OCI-LY1 (cell line): ENCODE results near the gene FCF1.

Source experiments
- H2AFZ ChIP-seq: fragments of 200-600 bp; sonication (generic), shearing (Covaris generic); 2 replicates; pipeline ENCODE4 v1.6.0; 2014; ENCODE audit warnings: antibody characterized with exemption, mild to moderate bottlenecking, low read length
- H3F3A ChIP-seq: fragments of 200-600 bp; sonication (generic), shearing (Covaris generic); 2 replicates; pipeline ENCODE4 v1.6.0; 2014; ENCODE audit warnings: mild to moderate bottlenecking, antibody characterized with exemption, low read length, moderate library complexity; ENCODE audit not compliant: insufficient read depth
- H3K27ac ChIP-seq: fragments of 200-600 bp; sonication (generic); 2 replicates; pipeline ENCODE4 v1.5.1; 2014; ENCODE audit warnings: low read length, mixed run types, mild to moderate bottlenecking, low read depth; ENCODE audit not compliant: poor library complexity, severe bottlenecking
- H3K27me3 ChIP-seq: fragments of 200-600 bp; sonication (generic); 2 replicates; pipeline ENCODE4 v1.6.0; 2014; ENCODE audit warnings: antibody characterized with exemption, mild to moderate bottlenecking, low read length, moderate library complexity; ENCODE audit not compliant: insufficient read depth
- H3K36me3 ChIP-seq: fragments of 200-600 bp; sonication (generic); 2 replicates; pipeline ENCODE4 v1.6.1; 2014; ENCODE audit warnings: mild to moderate bottlenecking, antibody characterized with exemption, low read length, moderate library complexity, mixed read lengths; ENCODE audit not compliant: insufficient read depth
- H3K4me1 ChIP-seq: fragments of 200-600 bp; sonication (generic); 2 replicates; pipeline ENCODE4 v1.5.1; 2014; ENCODE audit warnings: mild to moderate bottlenecking, low read length, moderate library complexity; ENCODE audit not compliant: insufficient read depth, severe bottlenecking
- H3K4me2 ChIP-seq: fragments of 200-600 bp; sonication (generic), shearing (Covaris generic); 2 replicates; pipeline ENCODE4 v1.6.1; 2014; ENCODE audit warnings: low read length
- H3K4me3 ChIP-seq: fragments of 200-600 bp; sonication (generic); 2 replicates; pipeline ENCODE4 v1.5.1; 2014; ENCODE audit warnings: low read length, low read depth, mild to moderate bottlenecking, mixed read lengths; ENCODE audit not compliant: poor library complexity, severe bottlenecking
- H3K79me2 ChIP-seq: fragments of 200-600 bp; shearing (Covaris generic); 2 replicates; pipeline ENCODE4 v1.6.1; 2016; ENCODE audit warnings: mixed run types, low read length, mixed read lengths; ENCODE audit not compliant: insufficient read depth
- H3K9ac ChIP-seq: fragments of 200-600 bp; sonication (generic), shearing (Covaris generic); 2 replicates; pipeline ENCODE4 v1.6.1; 2014; ENCODE audit warnings: mild to moderate bottlenecking, low read length, mixed read lengths
- H3K9me2 ChIP-seq: fragments of 200-600 bp; sonication (generic), shearing (Covaris generic); 2 replicates; pipeline ENCODE4 v1.6.1; 2014; ENCODE audit warnings: low read depth, mild to moderate bottlenecking, low read length, mixed read lengths
- H3K9me3 ChIP-seq: fragments of 200-600 bp; shearing (Covaris generic); 2 replicates; pipeline ENCODE4 v1.6.1; 2014; ENCODE audit warnings: low read length, mixed read lengths
- H4K20me1 ChIP-seq: fragments of 200-600 bp; sonication (generic), shearing (Covaris generic); 2 replicates; pipeline ENCODE4 v1.6.0; 2016; ENCODE audit warnings: mild to moderate bottlenecking, low read length; ENCODE audit not compliant: insufficient read depth
- EZH2 ChIP-seq: fragments of 200-600 bp; sonication (generic), shearing (Covaris generic); IDR thresholded peaks from 2 replicates; pipeline ENCODE4 v1.8.0; 2017; ENCODE audit warnings: borderline replicate concordance, mixed run types, mild to moderate bottlenecking, antibody characterized with exemption, low read length, moderate library complexity, mixed read lengths
- TF ChIP-seq, protein P1 (sequence below): fragments of 200-600 bp; sonication (generic), shearing (Covaris generic); IDR thresholded peaks from 2 replicates; pipeline ENCODE4 v1.5.1; 2017; ENCODE audit warnings: mild to moderate bottlenecking, antibody characterized with exemption, low read length, moderate library complexity, mixed read lengths

Gene FCF1

DNA sequence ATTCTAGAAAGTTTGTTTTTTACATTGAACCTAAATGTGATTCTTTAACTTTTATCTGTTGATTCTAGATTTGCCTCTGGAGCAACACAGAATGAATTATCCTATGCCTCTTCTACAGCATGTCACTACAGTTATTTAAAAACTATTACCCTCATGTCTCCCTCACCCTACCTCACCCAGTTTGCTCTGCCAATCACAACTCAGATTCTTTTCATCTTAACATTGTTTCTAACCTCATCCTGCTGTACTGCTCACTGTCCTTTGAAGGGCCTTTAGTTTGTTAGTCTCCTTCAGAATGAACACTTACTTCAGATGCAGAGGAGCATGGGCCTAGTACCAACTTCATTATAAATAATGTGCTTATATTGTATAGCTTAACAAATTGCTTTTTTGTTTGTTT, 71.7 kb downstream of the FCF1 start:
- Histone ChIP-seq H3K79me2 (no peaks in the 10 kb centered on the region; the same call in 1 of the 2 replicates), H3K4me3 (no peak overlapping the region), H4K20me1 (no peaks in the 10 kb centered on the region)

DNA sequence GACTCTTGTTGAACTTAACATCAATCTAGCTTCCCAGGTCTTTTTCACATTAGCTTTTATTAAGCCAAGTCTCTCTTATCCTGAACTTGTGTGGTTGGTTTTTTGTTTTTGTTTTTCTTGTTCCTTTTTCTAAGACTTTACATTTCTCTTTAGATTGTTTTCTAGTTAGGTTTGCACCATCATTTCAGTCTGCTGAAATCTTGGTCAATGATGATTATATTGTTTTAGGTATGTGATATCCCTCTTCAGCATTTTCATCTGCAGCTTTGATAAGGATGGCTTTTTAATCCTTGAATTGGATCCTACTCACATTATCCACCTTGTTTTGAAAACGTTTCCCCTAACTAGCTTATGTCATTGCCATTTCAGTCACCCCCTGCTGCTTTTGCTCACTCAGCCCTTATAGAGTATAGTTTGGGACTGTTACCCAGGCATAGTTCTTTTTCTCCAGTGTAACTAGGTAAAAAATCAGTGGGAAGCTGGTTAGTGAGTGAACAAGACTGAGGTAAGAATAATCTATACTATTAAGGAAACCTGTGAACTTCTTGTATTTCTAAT, 72.2 kb downstream of the FCF1 start:
- Histone ChIP-seq H3K4me3 (no peak overlapping the region), H3K27ac (no peak overlapping the region), H3K4me1 (no peaks in the 10 kb centered on the region), H3K9me3 (no peaks in the 10 kb centered on the region), H2AFZ (no peak overlapping the region), H3K79me2 (no peaks in the 10 kb centered on the region; the same call in none of the 2 replicates), H4K20me1 (no peaks in the 10 kb centered on the region), H3K27me3 (no peaks in the 10 kb centered on the region), H3K9ac (no peak overlapping the region), H3K9me2 (no peaks in the 10 kb centered on the region), H3K36me3 (peaks cover 98% of the 10 kb centered on the region), H3F3A (no peaks in the 10 kb centered on the region), H3K4me2 (no peak overlapping the region)
- TF ChIP-seq, protein P1, sequence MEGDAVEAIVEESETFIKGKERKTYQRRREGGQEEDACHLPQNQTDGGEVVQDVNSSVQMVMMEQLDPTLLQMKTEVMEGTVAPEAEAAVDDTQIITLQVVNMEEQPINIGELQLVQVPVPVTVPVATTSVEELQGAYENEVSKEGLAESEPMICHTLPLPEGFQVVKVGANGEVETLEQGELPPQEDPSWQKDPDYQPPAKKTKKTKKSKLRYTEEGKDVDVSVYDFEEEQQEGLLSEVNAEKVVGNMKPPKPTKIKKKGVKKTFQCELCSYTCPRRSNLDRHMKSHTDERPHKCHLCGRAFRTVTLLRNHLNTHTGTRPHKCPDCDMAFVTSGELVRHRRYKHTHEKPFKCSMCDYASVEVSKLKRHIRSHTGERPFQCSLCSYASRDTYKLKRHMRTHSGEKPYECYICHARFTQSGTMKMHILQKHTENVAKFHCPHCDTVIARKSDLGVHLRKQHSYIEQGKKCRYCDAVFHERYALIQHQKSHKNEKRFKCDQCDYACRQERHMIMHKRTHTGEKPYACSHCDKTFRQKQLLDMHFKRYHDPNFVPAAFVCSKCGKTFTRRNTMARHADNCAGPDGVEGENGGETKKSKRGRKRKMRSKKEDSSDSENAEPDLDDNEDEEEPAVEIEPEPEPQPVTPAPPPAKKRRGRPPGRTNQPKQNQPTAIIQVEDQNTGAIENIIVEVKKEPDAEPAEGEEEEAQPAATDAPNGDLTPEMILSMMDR = no peak
- TF ChIP-seq EZH2 = no peak

More for the DNA sequence above, 71.7 kb downstream of the FCF1 start:
- Histone ChIP-seq H3K36me3 (peaks cover 97% of the 10 kb centered on the region), H3K27me3 (no peaks in the 10 kb centered on the region), H3K9me2 (no peaks in the 10 kb centered on the region), H2AFZ (no peak overlapping the region), H3K4me2 (no peak overlapping the region), H3K9ac (no peak overlapping the region), H3K4me1 (no peaks in the 10 kb centered on the region), H3K27ac (no peak overlapping the region), H3K9me3 (no peaks in the 10 kb centered on the region), H3F3A (no peaks in the 10 kb centered on the region)
- TF ChIP-seq EZH2 = no peak
- TF ChIP-seq, protein P1 = no peak

DNA sequence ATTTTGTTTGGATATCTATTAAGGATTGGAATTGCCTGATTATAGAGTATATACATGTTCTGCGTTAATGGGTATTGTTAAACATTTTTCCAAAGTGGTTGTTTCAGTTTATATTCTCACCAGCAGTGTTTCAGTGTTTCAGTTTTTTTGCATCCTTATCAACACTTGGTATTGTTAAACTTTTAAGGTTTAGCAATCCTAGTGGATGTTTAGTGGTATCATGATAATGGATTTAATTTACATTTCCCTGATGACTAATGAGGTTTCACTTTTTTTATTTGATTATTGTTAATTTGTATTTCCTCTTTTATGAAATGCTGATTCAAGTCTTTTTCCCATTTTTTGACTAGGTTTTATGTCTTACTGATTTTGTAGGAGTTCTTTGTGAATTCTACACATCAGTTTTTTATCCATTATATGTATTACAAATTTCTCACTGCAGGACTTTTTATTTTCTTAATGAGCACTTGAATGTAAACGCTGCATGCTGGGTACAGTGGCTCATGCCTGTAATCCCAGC, 73.9 kb downstream of the FCF1 start:
- Histone ChIP-seq H3K4me1 (no peaks in the 10 kb centered on the region), H2AFZ (no peak overlapping the region), H3K9me2 (no peaks in the 10 kb centered on the region), H3K27ac (no peak overlapping the region), H3F3A (no peaks in the 10 kb centered on the region), H3K4me2 (no peak overlapping the region), H3K79me2 (no peaks in the 10 kb centered on the region; the same call in none of the 2 replicates), H3K36me3 (peaks cover 98% of the 10 kb centered on the region), H3K9ac (no peak overlapping the region), H3K4me3 (no peak overlapping the region), H4K20me1 (no peaks in the 10 kb centered on the region), H3K9me3 (no peaks in the 10 kb centered on the region), H3K27me3 (no peaks in the 10 kb centered on the region)
- no peak for TF ChIP-seq EZH2
- TF ChIP-seq, protein P1 = no peak
